Adrenal gland (tissue), 5 donors: ENCODE data around the gene UBE2K.

Source experiments
- POLR2A ChIP-seq, 2 donors: fragments of 450-650 bp; IDR thresholded peaks; one replicate each; pipeline ENCODE4 v1.6.1; 2017; ENCODE audit warnings: antibody characterized with exemption in 2 of 2, mild to moderate bottlenecking in 2 of 2, moderate library complexity in 1 of 2
- TF ChIP-seq, protein P1 (sequence below), 6 experiments: fragments of 450-650 bp in 4 of 6; fragments of 200-600 bp in 2 of 6; sonication (generic) in 1 of 6; IDR thresholded peaks; 1 replicate in 5 of 6; 2 replicates in 1 of 6; pipeline versions ENCODE4 v1.5.1 to v1.8.0; 2016 to 2021; ENCODE audit warnings: antibody characterized with exemption in 6 of 6, mild to moderate bottlenecking in 2 of 6, moderate library complexity in 1 of 6
- donor health status: DM: no; HTN: no; CAD: no.

DNA sequence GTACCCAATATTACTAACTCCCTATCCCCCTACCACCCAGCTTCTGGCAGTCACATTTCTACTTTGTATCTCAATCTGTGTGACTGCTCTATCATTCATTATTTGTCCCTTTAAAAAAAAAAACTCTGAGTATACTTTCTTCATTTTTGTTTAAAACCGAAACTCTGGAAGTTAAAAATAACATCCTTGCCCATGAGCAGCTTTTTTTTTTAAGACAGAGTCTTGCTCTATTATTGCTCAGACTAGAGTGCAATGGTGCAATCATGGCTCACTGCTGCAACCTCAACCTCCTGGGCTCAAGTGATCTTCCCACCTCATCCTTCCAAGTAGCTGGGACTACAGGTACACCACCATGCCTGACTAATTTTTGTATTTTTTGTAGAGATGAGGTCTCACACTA lies 15.8 kb downstream of the UBE2K start:
- TF ChIP-seq, protein P1, sequence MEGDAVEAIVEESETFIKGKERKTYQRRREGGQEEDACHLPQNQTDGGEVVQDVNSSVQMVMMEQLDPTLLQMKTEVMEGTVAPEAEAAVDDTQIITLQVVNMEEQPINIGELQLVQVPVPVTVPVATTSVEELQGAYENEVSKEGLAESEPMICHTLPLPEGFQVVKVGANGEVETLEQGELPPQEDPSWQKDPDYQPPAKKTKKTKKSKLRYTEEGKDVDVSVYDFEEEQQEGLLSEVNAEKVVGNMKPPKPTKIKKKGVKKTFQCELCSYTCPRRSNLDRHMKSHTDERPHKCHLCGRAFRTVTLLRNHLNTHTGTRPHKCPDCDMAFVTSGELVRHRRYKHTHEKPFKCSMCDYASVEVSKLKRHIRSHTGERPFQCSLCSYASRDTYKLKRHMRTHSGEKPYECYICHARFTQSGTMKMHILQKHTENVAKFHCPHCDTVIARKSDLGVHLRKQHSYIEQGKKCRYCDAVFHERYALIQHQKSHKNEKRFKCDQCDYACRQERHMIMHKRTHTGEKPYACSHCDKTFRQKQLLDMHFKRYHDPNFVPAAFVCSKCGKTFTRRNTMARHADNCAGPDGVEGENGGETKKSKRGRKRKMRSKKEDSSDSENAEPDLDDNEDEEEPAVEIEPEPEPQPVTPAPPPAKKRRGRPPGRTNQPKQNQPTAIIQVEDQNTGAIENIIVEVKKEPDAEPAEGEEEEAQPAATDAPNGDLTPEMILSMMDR (IDR thresholded peaks at IDR 0.05) = no peak
- no peak for TF ChIP-seq POLR2A (IDR thresholded peaks at IDR 0.05)
